Loucy (cell line): ENCODE measurements around the gene ZNF609.

ENCODE experiments used
- CTCF ChIP-seq: fragments of 200-600 bp; sonication (generic); conservative IDR thresholded peaks from 2 replicates; pipeline ENCODE4 v1.5.1; 2014; ENCODE audit warnings: mild to moderate bottlenecking, antibody characterized with exemption, low read length
- EZH2phosphoT487 ChIP-seq: fragments of 200-600 bp; IDR thresholded peaks from 2 replicates; pipeline ENCODE4 v1.6.1; 2018; ENCODE audit warnings: antibody characterized with exemption, mild to moderate bottlenecking, moderate library complexity, borderline replicate concordance

GRCh38 chr15:64687688-64688087 lies 227.3 kb downstream of the ZNF609 start:
- TF ChIP-seq EZH2phosphoT487 (no peak), CTCF (no peak)
